DND-41 (cell line): ENCODE measurements around the gene CLTCL1.
A peak's percentile ranks its signal among the peaks of the same experiment; 100 is the strongest.
"Not testable (repeated sequence)": the region's sequence is repeated elsewhere in the genome, so short reads cannot be mapped to it uniquely, and the experiment has no call there.

Experiments
- ATAC-seq: fragments of 200-7000 bp; cut with Tn5 transposase; 3 replicates; pipeline ENCODE4 v1.9.1; 2021; ENCODE audit warnings: low read depth; ENCODE audit not compliant: insufficient read depth
- DNase-seq: peaks from one replicate; pipeline ENCODE4 v3.0.0-alpha.2; 2020
- H2AFZ ChIP-seq: 2 replicates; pipeline ENCODE4 v1.6.0; 2012; ENCODE audit warnings: low read depth, low read length
- H3K27ac ChIP-seq: 2 replicates; pipeline ENCODE4 v1.5.1; 2012; ENCODE audit warnings: low read length, inconsistent platforms
- H3K27me3 ChIP-seq: fragments of 200-600 bp; sonication (generic); 2 replicates; pipeline ENCODE4 v1.6.0; 2012; ENCODE audit warnings: low read length, mild to moderate bottlenecking, inconsistent platforms; ENCODE audit not compliant: insufficient read depth, poor library complexity
- H3K36me3 ChIP-seq: 2 replicates; pipeline ENCODE4 v1.5.1; 2012; ENCODE audit warnings: low read length, inconsistent platforms; ENCODE audit not compliant: insufficient read depth
- H3K4me1 ChIP-seq: 2 replicates; pipeline ENCODE4 v1.5.1; 2012; ENCODE audit warnings: mild to moderate bottlenecking, low read length; ENCODE audit not compliant: insufficient read depth
- H3K4me2 ChIP-seq: 2 replicates; pipeline ENCODE4 v1.6.0; 2012; ENCODE audit warnings: mild to moderate bottlenecking, moderate library complexity, low read length, inconsistent platforms; ENCODE audit not compliant: insufficient read depth
- H3K4me3 ChIP-seq, 2 experiments: fragments of 200-600 bp in 1 of 2; shearing (Covaris generic) in 1 of 2; 2 replicates each; pipeline ENCODE4 v1.5.1; 2012 to 2016; ENCODE audit warnings: inconsistent platforms in 2 of 2, low read length in 2 of 2, mild to moderate bottlenecking in 2 of 2, low read depth in 1 of 2, moderate library complexity in 1 of 2
- H3K79me2 ChIP-seq: 2 replicates; pipeline ENCODE4 v1.6.0; 2012; ENCODE audit warnings: low read length, inconsistent platforms; ENCODE audit not compliant: insufficient read depth
- H3K9ac ChIP-seq: 2 replicates; pipeline ENCODE4 v1.6.0; 2012; ENCODE audit warnings: low read depth, mild to moderate bottlenecking, inconsistent platforms, low read length, moderate library complexity
- H3K9me3 ChIP-seq: 2 replicates; pipeline ENCODE4 v1.5.1; 2012; ENCODE audit warnings: low read length, moderate library complexity, mild to moderate bottlenecking, inconsistent platforms; ENCODE audit not compliant: insufficient read depth, severe bottlenecking
- H4K20me1 ChIP-seq: 2 replicates; pipeline ENCODE4 v1.6.0; 2012; ENCODE audit warnings: low read length; ENCODE audit not compliant: insufficient read depth
- CTCF ChIP-seq: IDR thresholded peaks from 2 replicates; pipeline ENCODE4 v1.5.1; 2012; ENCODE audit warnings: borderline replicate concordance, low read length, moderate library complexity, mild to moderate bottlenecking; ENCODE audit not compliant: poor library complexity, severe bottlenecking; ENCODE audit errors: extremely low read depth
- EZH2 ChIP-seq: IDR thresholded peaks from 3 replicates; pipeline ENCODE4 v1.6.1; 2012; ENCODE audit warnings: borderline replicate concordance, low read depth, mild to moderate bottlenecking, moderate library complexity, low read length, inconsistent platforms; ENCODE audit not compliant: severe bottlenecking

The CLTCL1 gene

GRCh38 chr22:19266547-19267086 is 24.9 kb downstream of the CLTCL1 start:
- no peaks in the 10 kb centered on the region for H3K36me3 ChIP-seq
- DNase-seq, result no peak
- no peak for ATAC-seq

GRCh38 chr22:19265779-19266178 is 25.7 kb downstream of the CLTCL1 start:
- H3K9me3 ChIP-seq, result peaks cover 7% of the 10 kb centered on the region
- ATAC-seq, result no peak
- no peak overlapping the region for H3K9ac ChIP-seq
- no peaks in the 10 kb centered on the region for H4K20me1 ChIP-seq
- no peaks in the 10 kb centered on the region for H3K79me2 ChIP-seq
- TF ChIP-seq EZH2 (no peak), CTCF (no peak)
- DNase-seq, result no peak
- H3K36me3 ChIP-seq, result no peaks in the 10 kb centered on the region
- H3K4me3 ChIP-seq, result no peak overlapping the region
- H2AFZ ChIP-seq, result no peak overlapping the region
- H3K27ac ChIP-seq, result no peak overlapping the region
- H3K4me2 ChIP-seq, result no peak overlapping the region
- H3K4me1 ChIP-seq, result no peaks in the 10 kb centered on the region
- H3K27me3 ChIP-seq, result no peaks in the 10 kb centered on the region

More at GRCh38 chr22:19266547-19267086, 24.9 kb downstream of the CLTCL1 start:
- H3K27me3 ChIP-seq, result no peaks in the 10 kb centered on the region
- no peak for TF ChIP-seq EZH2
- TF ChIP-seq CTCF, result no peak
- H3K79me2 ChIP-seq, result no peaks in the 10 kb centered on the region
- peaks cover 7% of the 10 kb centered on the region for H3K9me3 ChIP-seq
- no peak overlapping the region for H2AFZ ChIP-seq
- H4K20me1 ChIP-seq, result no peaks in the 10 kb centered on the region
- no peak overlapping the region for H3K9ac ChIP-seq
- H3K4me3 ChIP-seq, result no peak overlapping the region
- no peak overlapping the region for H3K27ac ChIP-seq
- H3K4me1 ChIP-seq, result no peaks in the 10 kb centered on the region
- no peak overlapping the region for H3K4me2 ChIP-seq

- no peak for ATAC-seq
- no peak overlapping the region for H2AFZ ChIP-seq
- peaks cover 22% of the 10 kb centered on the region for H3K4me1 ChIP-seq
- TF ChIP-seq CTCF (no peak), EZH2 (no peak)
- DNase-seq, result no peak
- H3K4me3 ChIP-seq, result no peak overlapping the region
- no peaks in the 10 kb centered on the region for H3K27me3 ChIP-seq
- no peaks in the 10 kb centered on the region for H4K20me1 ChIP-seq
- no peak overlapping the region for H3K4me2 ChIP-seq
- no peaks in the 10 kb centered on the region for H3K79me2 ChIP-seq
- no peak overlapping the region for H3K9ac ChIP-seq
- H3K36me3 ChIP-seq, result 0 out of 2 replicates have a peak, but pooled peaks cover 5% of the 10 kb centered on the region
- H3K9me3 ChIP-seq, result no peaks in the 10 kb centered on the region
- H3K27ac ChIP-seq, result no peak overlapping the region
Measured at GRCh38 chr22:19260804-19261203, 30.7 kb downstream of the CLTCL1 start.

- no peaks in the 10 kb centered on the region for H3K9me3 ChIP-seq
- no peak for DNase-seq
- H3K79me2 ChIP-seq, result no peaks in the 10 kb centered on the region
- H3K9ac ChIP-seq, result peak overlapping the region; percentile 46
- H3K36me3 ChIP-seq, result 0 out of 2 replicates have a peak, but pooled peaks cover 5% of the 10 kb centered on the region
- H3K27ac ChIP-seq, result peak overlapping the region; percentile 75
- peak overlapping the region; percentile 80 for H2AFZ ChIP-seq
- H3K4me2 ChIP-seq, result peak overlapping the region; percentile 59
- no peak for TF ChIP-seq CTCF
- TF ChIP-seq EZH2, result no peak
- peak overlapping the region in 1 of 2 experiments; percentile 43; a peak in 2 of 4 replicates for H3K4me3 ChIP-seq
- peak; percentile 47; the same call in 1 of the 3 replicates for ATAC-seq
- no peaks in the 10 kb centered on the region for H3K27me3 ChIP-seq
- no peaks in the 10 kb centered on the region for H4K20me1 ChIP-seq
- peaks cover 22% of the 10 kb centered on the region for H3K4me1 ChIP-seq
Measured at GRCh38 chr22:19260194-19260593, 31.3 kb downstream of the CLTCL1 start.

GRCh38 chr22:19258968-19259288 is 32.6 kb downstream of the CLTCL1 start:
- H3K4me1 ChIP-seq, result peaks cover 22% of the 10 kb centered on the region
- not testable (repeated sequence) for ATAC-seq, H3K79me2 ChIP-seq, H3K27me3 ChIP-seq, DNase-seq, H3K36me3 ChIP-seq, H4K20me1 ChIP-seq, H3K9me3 ChIP-seq, H2AFZ ChIP-seq
- peak overlapping the region; percentile 75 for H3K27ac ChIP-seq
- peak overlapping the region; percentile 46; the same call in 1 of the 2 replicates for H3K9ac ChIP-seq
- H3K4me2 ChIP-seq, result peak overlapping the region; percentile 59; the same call in 1 of the 2 replicates
- 0 out of 4 replicates have a peak overlapping the region, but pooled peaks of 1 of the 2 experiments have one; percentile 43 for H3K4me3 ChIP-seq
